Measurements from ENCODE around the gene RYR2. TPM values are rescaled to one million over a fixed set of nuclear protein-coding genes. Genes with fewer than 3 reads are reported as not detected.

The RYR2 gene
- total and polyA plus RNA-seq, 7 experiments from 2014 or later = 0.05 TPM; not detected in 6

DNA sequence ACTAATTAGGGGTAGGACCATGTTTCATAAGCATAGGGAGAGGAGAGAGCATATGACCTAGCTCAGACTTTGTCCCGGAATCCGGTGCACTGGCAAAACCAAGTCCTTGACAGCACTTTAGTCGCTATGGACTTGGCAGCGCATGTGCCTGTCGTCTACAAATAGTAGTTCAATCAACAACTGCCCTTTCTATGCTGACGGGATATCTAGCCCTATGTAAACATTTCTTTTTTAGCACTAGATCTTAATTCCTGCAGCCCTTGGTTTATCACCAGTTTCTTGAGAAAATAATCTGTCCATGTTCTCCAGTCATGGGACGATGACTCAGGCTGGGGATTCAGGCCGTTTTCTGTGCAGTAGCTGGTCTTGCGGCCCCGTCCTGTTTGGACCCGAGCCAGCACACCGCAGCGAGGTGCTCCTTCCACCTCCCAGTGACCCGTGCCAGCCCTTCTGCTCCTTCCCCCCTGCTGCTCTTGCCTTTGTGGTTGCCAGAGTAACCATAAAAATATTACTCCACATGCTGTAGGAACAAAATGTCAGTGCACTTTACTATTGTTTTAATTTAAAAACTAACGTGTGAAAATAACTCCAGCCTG is 29.1 kb upstream of the RYR2 start:
- POLR2A ChIA-PET = no interaction called here
- CTCF ChIA-PET = no interaction called here
- Mint-ChIP-seq H3K27me3 (peaks cover 0 to 17% (median 5%) of the 10 kb centered on the region in 5 donors), H3K9me3 (peaks cover 0 to 5% (median 0%) of the 10 kb centered on the region in 11 donors), H3K4me3 (no peak overlapping the region), H3K4me1 (no peaks in the 10 kb centered on the region), H3K27ac (no peak overlapping the region), H3K36me3 (no peaks in the 10 kb centered on the region)
- H3K4me3 ChIP-seq (ENCODE audit: low read length) = no peak overlapping the region
- DNase-seq = no peak
- no peaks in the 10 kb centered on the region for H3K27me3 ChIP-seq (ENCODE audit: control insufficient read depth in 2 of 2, insufficient read depth in 2 of 2, low read length in 2 of 2)
- ATAC-seq = no peak
- H3K36me3 ChIP-seq (ENCODE audit: control insufficient read depth in 2 of 3, insufficient read depth in 3 of 3, low read length in 3 of 3) = no peaks in the 10 kb centered on the region
- no peaks in the 10 kb centered on the region for H3K4me1 ChIP-seq (ENCODE audit: control insufficient read depth in 2 of 2, insufficient read depth in 2 of 2, low read length in 2 of 2)
- intact Hi-C loops (cut with micrococcal nuclease) = no loop called here
- H3K27ac ChIP-seq (ENCODE audit: low read depth, low read length) = no peak overlapping the region
- H3K9me3 ChIP-seq (ENCODE audit: control insufficient read depth in 2 of 3, low read length in 3 of 3) = no peaks in the 10 kb centered on the region

DNA sequence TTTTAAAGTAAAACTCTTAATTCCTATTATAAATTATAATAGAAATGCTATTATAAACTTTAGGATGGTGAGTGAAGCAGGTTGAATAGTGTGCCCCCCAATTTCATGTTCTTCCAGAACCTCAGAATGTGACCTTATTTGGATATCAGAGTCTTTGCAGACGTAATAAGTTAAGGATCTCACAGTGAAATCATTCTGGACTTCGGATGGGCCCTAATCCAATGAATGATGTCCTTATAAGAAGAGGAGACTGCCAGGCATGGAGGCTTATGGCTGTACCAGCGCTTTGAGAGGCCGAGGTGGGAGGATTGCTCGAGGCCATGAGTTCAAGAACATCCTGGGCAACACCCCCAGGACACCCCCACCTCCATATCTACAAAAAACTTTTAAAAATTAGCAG is 28.4 kb upstream of the RYR2 start:
- DNase-seq = no peak
- no peaks in the 10 kb centered on the region for H3K36me3 ChIP-seq (ENCODE audit: control insufficient read depth in 2 of 3, insufficient read depth in 3 of 3, low read length in 3 of 3)
- H3K4me3 ChIP-seq (ENCODE audit: low read length) = no peak overlapping the region
- Mint-ChIP-seq H3K36me3 (no peaks in the 10 kb centered on the region), H3K27me3 (peaks cover 0 to 14% (median 6%) of the 10 kb centered on the region in 5 donors), H3K4me1 (no peaks in the 10 kb centered on the region), H3K9me3 (peaks cover 0 to 5% (median 0%) of the 10 kb centered on the region in 11 donors), H3K4me3 (no peak overlapping the region), H3K27ac (no peak overlapping the region)
- intact Hi-C loops (cut with micrococcal nuclease) = no loop called here
- no peak overlapping the region for H3K27ac ChIP-seq (ENCODE audit: low read depth, low read length)
- ChIA-PET CTCF (no interaction called here), POLR2A (no interaction called here)
- H3K4me1 ChIP-seq (ENCODE audit: control insufficient read depth in 2 of 2, insufficient read depth in 2 of 2, low read length in 2 of 2) = no peaks in the 10 kb centered on the region
- no peaks in the 10 kb centered on the region for H3K9me3 ChIP-seq (ENCODE audit: control insufficient read depth in 2 of 3, low read length in 3 of 3)
- ATAC-seq = no peak
- H3K27me3 ChIP-seq (ENCODE audit: control insufficient read depth in 2 of 2, insufficient read depth in 2 of 2, low read length in 2 of 2) = no peaks in the 10 kb centered on the region

DNA sequence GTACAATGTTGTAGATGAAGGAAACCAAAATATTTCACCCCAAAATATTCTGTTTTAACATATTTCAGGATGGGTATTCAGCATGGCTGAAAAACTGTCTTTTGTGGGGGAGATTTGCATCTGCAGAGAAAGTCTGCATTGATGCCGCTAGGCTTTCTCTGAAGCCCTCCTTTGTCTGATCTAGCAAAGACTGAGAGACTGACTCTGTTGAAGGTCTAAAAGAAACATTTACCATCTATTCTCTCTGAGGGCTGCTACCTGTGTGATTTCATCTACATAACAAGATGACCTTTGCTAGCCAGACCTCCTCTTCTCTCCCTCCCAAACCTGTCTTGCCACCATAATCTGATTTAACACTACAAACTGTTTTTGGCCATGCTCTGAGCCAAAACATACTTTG is 25.4 kb upstream of the RYR2 start:
- Histone ChIP-seq H3K4me1 (ENCODE audit: control insufficient read depth in 2 of 2, insufficient read depth in 2 of 2, low read length in 2 of 2) (no peaks in the 10 kb centered on the region), H3K27me3 (ENCODE audit: control insufficient read depth in 2 of 2, insufficient read depth in 2 of 2, low read length in 2 of 2) (no peaks in the 10 kb centered on the region), H3K4me3 (ENCODE audit: low read length) (no peak overlapping the region), H3K36me3 (ENCODE audit: control insufficient read depth in 2 of 3, insufficient read depth in 3 of 3, low read length in 3 of 3) (no peaks in the 10 kb centered on the region), H3K9me3 (ENCODE audit: control insufficient read depth in 2 of 3, low read length in 3 of 3) (no peaks in the 10 kb centered on the region), H3K27ac (ENCODE audit: low read depth, low read length) (no peak overlapping the region)
- Mint-ChIP-seq H3K27ac (no peak overlapping the region), H3K4me3 (no peak overlapping the region), H3K27me3 (peaks cover 0 to 11% (median 6%) of the 10 kb centered on the region in 5 donors), H3K4me1 (no peaks in the 10 kb centered on the region), H3K9me3 (peaks cover 0 to 5% (median 0%) of the 10 kb centered on the region in 11 donors), H3K36me3 (no peaks in the 10 kb centered on the region)
- intact Hi-C loops (cut with micrococcal nuclease) = no loop called here
- DNase-seq = no peak
- ChIA-PET POLR2A (no interaction called here), CTCF (no interaction called here)
- no peak for ATAC-seq

DNA sequence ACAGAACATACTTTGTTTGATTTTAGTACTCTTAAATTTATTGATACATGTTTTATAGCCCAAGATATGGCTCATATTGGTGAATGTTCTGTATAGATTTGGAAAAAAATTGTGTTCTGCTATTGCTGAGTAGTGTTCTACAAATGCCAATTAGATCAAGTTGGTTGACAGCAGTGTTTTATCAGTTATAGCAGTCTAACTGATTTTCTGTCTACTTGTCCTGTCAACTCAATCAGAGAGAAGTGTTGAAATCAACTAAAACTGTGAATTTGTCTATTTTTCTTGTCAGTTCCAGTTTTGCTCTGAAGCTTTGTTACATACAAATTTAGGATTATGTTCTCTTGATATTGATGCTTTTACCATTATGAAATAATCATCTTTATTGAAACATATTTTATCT is 23.1 kb upstream of the RYR2 start:
- Histone ChIP-seq H3K27ac (ENCODE audit: low read depth, low read length) (no peak overlapping the region), H3K27me3 (ENCODE audit: control insufficient read depth in 2 of 2, insufficient read depth in 2 of 2, low read length in 2 of 2) (no peaks in the 10 kb centered on the region)
- H3K36me3 Mint-ChIP-seq = no peaks in the 10 kb centered on the region

DNA sequence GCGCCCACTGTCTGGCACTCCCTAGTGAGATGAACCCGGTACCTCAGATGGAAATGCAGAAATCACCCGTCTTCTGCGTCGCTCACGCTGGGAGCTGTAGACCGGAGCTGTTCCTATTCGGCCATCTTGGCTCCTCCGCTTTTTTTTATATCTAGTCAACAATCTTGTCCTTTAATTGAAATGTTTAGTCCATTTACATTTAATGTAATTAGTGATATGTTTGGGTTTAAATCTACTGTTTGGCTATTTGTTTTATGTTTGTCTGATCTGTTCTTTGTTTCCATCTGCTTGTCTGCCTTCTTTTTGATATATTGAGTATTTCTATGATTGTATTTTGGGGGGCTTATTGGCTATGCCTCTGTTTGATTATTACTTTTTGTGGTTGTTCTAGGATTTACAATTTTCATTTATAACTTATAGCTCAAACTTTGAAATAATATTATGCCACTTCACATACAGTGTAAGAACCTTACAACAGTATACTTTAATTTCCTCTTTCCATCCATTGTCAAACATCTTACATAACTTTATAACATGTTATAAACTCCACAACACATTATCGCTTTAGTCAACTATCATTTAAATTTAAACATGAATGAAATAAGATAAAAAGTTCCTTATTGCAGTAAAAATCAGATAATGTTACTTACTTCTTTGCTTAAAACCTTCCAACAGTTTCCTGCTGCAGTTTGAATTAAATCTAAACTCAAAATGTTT is 16.5 kb upstream of the RYR2 start:
- no peaks in the 10 kb centered on the region for H3K36me3 ChIP-seq (ENCODE audit: control insufficient read depth in 2 of 3, insufficient read depth in 3 of 3, low read length in 3 of 3)
- POLR2A ChIA-PET = no interaction called here
- no peak overlapping the region for H3K4me3 ChIP-seq (ENCODE audit: low read length)
- CTCF ChIA-PET = no interaction called here
- DNase-seq = no peak
- H3K4me1 ChIP-seq (ENCODE audit: control insufficient read depth in 2 of 2, insufficient read depth in 2 of 2, low read length in 2 of 2) = no peaks in the 10 kb centered on the region
- no peaks in the 10 kb centered on the region for H3K4me1 Mint-ChIP-seq
- no peak overlapping the region for H3K4me3 Mint-ChIP-seq
- H3K27me3 Mint-ChIP-seq = peaks cover 0 to 42% (median 23%) of the 10 kb centered on the region in 5 donors
- intact Hi-C loops (cut with micrococcal nuclease) = no loop called here
- no peak for ATAC-seq
- H3K27me3 ChIP-seq (ENCODE audit: control insufficient read depth in 2 of 2, insufficient read depth in 2 of 2, low read length in 2 of 2) = no peaks in the 10 kb centered on the region
- H3K36me3 Mint-ChIP-seq = peaks cover 0 to 5% (median 0%) of the 10 kb centered on the region in 5 donors
- H3K27ac ChIP-seq (ENCODE audit: low read depth, low read length) = no peak overlapping the region
- peaks cover 2 to 15% (median 6%) of the 10 kb centered on the region in 11 donors for H3K9me3 Mint-ChIP-seq
- no peak overlapping the region for H3K27ac Mint-ChIP-seq
- H3K9me3 ChIP-seq (ENCODE audit: control insufficient read depth in 2 of 3, low read length in 3 of 3) = no peaks in the 10 kb centered on the region

More for the DNA sequence above, 23.1 kb upstream of the RYR2 start:
- ChIA-PET CTCF (no interaction called here), POLR2A (no interaction called here)
- no peak overlapping the region for H3K4me3 ChIP-seq (ENCODE audit: low read length)
- ATAC-seq (no peak), DNase-seq (no peak)
- Mint-ChIP-seq H3K27ac (no peak overlapping the region), H3K4me1 (no peaks in the 10 kb centered on the region), H3K27me3 (peaks cover 0 to 10% (median 6%) of the 10 kb centered on the region in 5 donors), H3K9me3 (peaks cover 0 to 5% (median 0%) of the 10 kb centered on the region in 11 donors), H3K4me3 (no peak overlapping the region)
- intact Hi-C loops (cut with micrococcal nuclease) = no loop called here
- H3K9me3 ChIP-seq (ENCODE audit: control insufficient read depth in 2 of 3, low read length in 3 of 3) = no peaks in the 10 kb centered on the region
- no peaks in the 10 kb centered on the region for H3K4me1 ChIP-seq (ENCODE audit: control insufficient read depth in 2 of 2, insufficient read depth in 2 of 2, low read length in 2 of 2)
- no peaks in the 10 kb centered on the region for H3K36me3 ChIP-seq (ENCODE audit: control insufficient read depth in 2 of 3, insufficient read depth in 3 of 3, low read length in 3 of 3)

DNA sequence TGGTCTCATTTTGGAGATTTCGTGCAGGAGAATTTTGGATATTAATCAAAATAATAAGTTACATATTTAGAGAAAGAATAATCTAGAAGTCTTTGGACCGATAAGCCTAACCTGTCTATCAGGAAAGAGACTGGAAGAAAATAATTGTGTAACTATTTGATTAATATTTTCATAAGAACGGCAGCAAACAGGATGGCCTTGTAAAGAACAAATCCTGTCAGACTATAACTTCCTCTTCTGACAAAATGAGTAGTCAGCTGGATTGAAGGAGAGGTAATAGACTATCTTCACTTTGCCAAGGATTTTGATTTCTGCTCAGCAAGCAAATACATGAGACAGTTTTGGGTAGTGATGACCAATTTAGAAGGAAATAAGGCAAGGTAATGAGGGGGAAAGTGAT is 12.7 kb upstream of the RYR2 start:
- no peak overlapping the region for H3K27ac ChIP-seq (ENCODE audit: low read depth, low read length)
- Mint-ChIP-seq H3K27me3 (peaks cover 0 to 46% (median 33%) of the 10 kb centered on the region in 5 donors), H3K36me3 (peaks cover 0 to 5% (median 0%) of the 10 kb centered on the region in 5 donors), H3K9me3 (peaks cover 2 to 15% (median 6%) of the 10 kb centered on the region in 11 donors), H3K4me1 (no peaks in the 10 kb centered on the region), H3K4me3 (no peak overlapping the region), H3K27ac (no peak overlapping the region)
- H3K4me1 ChIP-seq (ENCODE audit: control insufficient read depth in 2 of 2, insufficient read depth in 2 of 2, low read length in 2 of 2) = no peaks in the 10 kb centered on the region
- ATAC-seq (no peak), DNase-seq (no peak)
- intact Hi-C loops (cut with micrococcal nuclease) = no loop called here
- ChIA-PET POLR2A (no interaction called here), CTCF (no interaction called here)
- no peaks in the 10 kb centered on the region for H3K36me3 ChIP-seq (ENCODE audit: control insufficient read depth in 2 of 3, insufficient read depth in 3 of 3, low read length in 3 of 3)
- H3K4me3 ChIP-seq (ENCODE audit: low read length) = no peak overlapping the region
- no peaks in the 10 kb centered on the region for H3K27me3 ChIP-seq (ENCODE audit: control insufficient read depth in 2 of 2, insufficient read depth in 2 of 2, low read length in 2 of 2)
- H3K9me3 ChIP-seq (ENCODE audit: control insufficient read depth in 2 of 3, low read length in 3 of 3) = no peaks in the 10 kb centered on the region
